ENCODE results near the gene TNPO2.
"Not testable (repeated sequence)": the region's sequence is repeated elsewhere in the genome, so short reads cannot be mapped to it uniquely, and the experiment has no call there.

TNPO2 gene

DNA sequence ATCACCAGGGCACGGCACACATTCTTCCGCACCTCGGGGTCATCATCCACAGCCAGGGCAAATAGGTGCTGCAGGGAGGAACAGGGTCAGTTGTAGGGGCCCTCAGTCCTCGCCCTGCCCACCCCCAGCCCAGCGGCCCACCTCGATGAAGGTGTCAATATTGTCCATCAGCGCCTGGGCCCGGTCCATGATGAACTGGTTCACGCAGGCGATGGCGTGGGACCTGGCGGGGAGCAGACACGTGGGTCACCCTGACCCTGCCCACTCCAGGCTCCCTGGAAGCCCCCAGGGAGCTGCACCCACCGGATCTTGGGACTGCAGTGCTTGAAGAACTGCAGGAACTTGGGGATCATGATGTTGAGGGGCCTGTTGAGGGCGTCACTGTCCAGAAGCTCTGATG lies 8.6 kb downstream of the TNPO2 start:
- Histone ChIP-seq H3K4me3 (ENCODE audit: low read depth, low read length) (no peak overlapping the region), H3K27me3 (no peaks in the 10 kb centered on the region), H3K36me3 (peaks cover 95% of the 10 kb centered on the region), H3K9me3 (no peaks in the 10 kb centered on the region), H3K4me1 (no peaks in the 10 kb centered on the region)
- TF ChIP-seq, protein P1, sequence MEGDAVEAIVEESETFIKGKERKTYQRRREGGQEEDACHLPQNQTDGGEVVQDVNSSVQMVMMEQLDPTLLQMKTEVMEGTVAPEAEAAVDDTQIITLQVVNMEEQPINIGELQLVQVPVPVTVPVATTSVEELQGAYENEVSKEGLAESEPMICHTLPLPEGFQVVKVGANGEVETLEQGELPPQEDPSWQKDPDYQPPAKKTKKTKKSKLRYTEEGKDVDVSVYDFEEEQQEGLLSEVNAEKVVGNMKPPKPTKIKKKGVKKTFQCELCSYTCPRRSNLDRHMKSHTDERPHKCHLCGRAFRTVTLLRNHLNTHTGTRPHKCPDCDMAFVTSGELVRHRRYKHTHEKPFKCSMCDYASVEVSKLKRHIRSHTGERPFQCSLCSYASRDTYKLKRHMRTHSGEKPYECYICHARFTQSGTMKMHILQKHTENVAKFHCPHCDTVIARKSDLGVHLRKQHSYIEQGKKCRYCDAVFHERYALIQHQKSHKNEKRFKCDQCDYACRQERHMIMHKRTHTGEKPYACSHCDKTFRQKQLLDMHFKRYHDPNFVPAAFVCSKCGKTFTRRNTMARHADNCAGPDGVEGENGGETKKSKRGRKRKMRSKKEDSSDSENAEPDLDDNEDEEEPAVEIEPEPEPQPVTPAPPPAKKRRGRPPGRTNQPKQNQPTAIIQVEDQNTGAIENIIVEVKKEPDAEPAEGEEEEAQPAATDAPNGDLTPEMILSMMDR (IDR thresholded peaks at IDR 0.05; ENCODE audit: low read depth, low read length): no peak
- no peak for DNase-seq

DNA sequence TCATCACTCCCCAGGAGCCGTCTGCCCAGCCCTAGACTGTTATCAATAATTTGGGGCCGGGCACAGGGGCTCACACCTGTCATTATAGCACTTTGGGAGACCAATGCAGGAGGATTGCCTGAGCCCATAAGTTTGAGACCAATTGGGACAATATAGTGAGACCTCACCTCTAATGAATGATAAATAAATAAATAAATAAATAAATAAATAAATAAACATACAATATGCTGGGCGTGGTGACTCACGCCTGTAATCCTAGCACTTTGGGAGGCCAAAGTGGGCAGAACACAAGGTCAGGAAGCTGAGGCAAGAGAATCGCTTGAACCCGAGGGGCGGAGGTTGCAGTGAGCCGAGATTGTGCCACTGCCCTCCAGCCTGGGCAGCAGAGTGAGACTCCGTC lies 10.4 kb downstream of the TNPO2 start:
- not testable (repeated sequence) for H3K27me3 ChIP-seq; H3K4me1 ChIP-seq; DNase-seq; H3K9me3 ChIP-seq; H3K4me3 ChIP-seq (ENCODE audit: low read depth, low read length)
- peaks cover 97% of the 10 kb centered on the region for H3K36me3 ChIP-seq

DNA sequence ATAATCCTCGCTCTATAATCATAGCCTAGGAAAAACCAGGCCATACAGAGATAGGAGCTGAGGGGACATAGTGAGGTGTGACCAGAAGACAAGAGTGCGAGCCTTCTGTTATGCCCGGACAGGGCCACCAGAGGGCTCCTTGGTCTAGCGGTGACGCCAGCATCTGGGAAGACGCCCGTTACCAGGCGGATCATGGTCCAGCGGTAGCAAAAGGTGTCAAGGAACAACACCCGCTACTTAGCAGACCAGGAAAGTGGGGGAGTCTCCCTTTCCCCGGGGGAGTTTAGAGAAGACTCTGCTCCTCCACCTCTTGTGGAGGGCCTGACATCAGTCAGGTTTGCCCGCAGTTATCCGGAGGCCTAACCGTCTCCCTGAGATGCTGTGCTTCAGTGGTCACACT lies 11.7 kb downstream of the TNPO2 start:
- not testable (repeated sequence) for DNase-seq; H3K27me3 ChIP-seq; H3K4me3 ChIP-seq (ENCODE audit: low read depth, low read length); H3K4me1 ChIP-seq; H3K9me3 ChIP-seq
- H3K36me3 ChIP-seq: peaks cover 94% of the 10 kb centered on the region

DNA sequence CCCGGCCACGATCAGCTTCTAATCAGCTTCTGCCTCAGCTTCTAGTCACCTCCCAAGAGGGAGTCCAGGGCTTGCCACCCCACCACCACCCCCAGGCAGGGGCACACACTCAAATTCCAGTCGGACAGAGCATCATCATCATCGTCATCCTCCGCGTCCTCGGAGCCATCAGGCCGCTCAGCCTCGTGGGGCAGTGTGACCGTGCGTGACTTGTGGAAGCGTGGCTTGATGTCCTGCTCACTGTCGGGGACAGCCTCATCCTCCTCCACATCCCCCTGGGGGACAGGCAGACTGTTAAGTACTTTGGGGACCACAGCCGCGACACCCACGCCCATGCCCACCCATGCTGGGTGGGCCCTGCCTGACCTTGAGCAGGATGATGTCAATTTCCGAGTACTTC lies 12.5 kb downstream of the TNPO2 start:
- Histone ChIP-seq H3K4me3 (ENCODE audit: low read depth, low read length) (no peak overlapping the region), H3K36me3 (peaks cover 94% of the 10 kb centered on the region), H3K4me1 (no peaks in the 10 kb centered on the region), H3K9me3 (no peaks in the 10 kb centered on the region), H3K27me3 (no peaks in the 10 kb centered on the region)
- DNase-seq: no peak
- TF ChIP-seq, protein P1 (IDR thresholded peaks at IDR 0.05; ENCODE audit: low read depth, low read length): no peak

DNA sequence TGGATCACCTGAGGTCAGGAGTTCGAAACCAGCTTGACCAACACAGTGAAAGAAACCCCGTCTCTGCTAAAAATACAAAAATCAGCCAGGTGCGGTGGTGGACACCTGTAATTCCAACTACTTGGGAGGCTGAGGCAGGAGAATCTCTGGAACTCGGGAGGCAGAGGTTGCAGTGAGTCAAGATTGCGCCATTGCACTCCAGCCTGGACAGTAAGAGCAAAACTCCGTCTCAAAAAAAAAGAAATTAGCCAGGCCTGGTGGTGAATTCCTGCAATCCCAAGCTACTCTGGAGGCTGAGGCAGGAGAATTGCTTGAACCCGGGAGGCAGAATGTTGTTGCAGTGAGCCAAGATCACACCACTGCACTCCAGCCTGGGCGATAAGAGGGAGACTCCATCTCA lies 15.1 kb downstream of the TNPO2 start:
- Histone ChIP-seq H3K27me3 (no peaks in the 10 kb centered on the region), H3K4me1 (no peaks in the 10 kb centered on the region), H3K36me3 (peaks cover 94% of the 10 kb centered on the region), H3K9me3 (no peaks in the 10 kb centered on the region), H3K4me3 (ENCODE audit: low read depth, low read length) (no peak overlapping the region)
- TF ChIP-seq, protein P1 (IDR thresholded peaks at IDR 0.05; ENCODE audit: low read depth, low read length): no peak
- no peak for DNase-seq

DNA sequence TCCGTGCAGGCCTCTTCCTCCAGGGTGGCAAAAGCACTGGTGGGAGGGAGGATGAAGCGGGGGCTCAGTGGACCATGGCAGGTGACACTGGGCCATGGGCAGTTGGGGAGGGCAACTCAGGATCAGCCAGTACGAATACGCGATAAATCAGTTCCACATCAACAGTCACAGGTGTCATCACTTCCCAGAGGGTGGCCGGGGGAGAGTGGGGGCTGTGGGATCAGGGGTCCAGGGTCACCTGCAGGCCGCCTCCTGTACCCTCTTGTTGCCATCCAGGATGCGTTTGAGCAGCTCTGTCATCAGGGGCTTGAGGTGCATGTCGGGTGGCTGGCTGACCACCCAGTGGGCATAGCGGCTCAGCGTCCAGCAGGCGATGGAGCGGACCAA lies 17.4 kb downstream of the TNPO2 start:
- TF ChIP-seq, protein P1 (IDR thresholded peaks at IDR 0.05; ENCODE audit: low read depth, low read length): no peak
- DNase-seq: no peak
- Histone ChIP-seq H3K9me3 (no peaks in the 10 kb centered on the region), H3K4me1 (peaks cover 6% of the 10 kb centered on the region), H3K4me3 (ENCODE audit: low read depth, low read length) (no peak overlapping the region), H3K36me3 (peaks cover 97% of the 10 kb centered on the region), H3K27me3 (no peaks in the 10 kb centered on the region)

DNA sequence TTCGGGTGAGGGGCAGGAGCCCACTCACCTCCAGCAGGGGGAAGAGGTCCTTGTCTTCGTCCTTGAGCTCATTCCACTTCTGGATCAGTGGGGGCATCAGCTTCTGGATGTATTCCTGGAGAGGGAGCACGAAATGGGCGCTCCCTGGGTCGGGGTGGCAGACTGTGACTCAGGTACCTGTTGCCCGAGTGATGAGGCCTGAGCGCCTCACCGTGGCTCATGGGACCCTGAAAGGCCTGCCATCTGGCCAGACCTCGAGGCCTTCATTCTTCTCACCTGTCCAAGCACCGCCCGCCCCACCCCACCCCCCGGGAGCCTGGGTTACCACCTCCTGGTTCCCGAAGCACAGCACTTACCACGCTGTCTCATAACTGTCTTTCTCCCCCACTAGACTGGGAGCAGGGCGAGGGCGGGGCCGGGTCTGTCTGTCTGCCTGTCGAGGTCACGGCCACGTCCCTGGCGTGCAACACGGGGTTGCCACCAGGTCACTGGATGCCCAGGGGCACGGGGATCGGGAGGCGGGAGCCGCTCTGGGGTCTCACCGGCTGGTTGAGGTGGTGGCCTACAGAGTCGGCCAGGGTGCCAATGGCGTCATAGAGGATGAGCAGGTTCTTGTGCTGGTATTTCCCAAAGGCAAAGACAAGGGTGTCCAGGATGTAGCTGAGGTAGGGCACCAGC lies 17.9 kb downstream of the TNPO2 start:
- H3K27me3 ChIP-seq: no peaks in the 10 kb centered on the region
- TF ChIP-seq, protein P1 (IDR thresholded peaks at IDR 0.05; ENCODE audit: low read depth, low read length): no peak
- no peak for DNase-seq
- no peaks in the 10 kb centered on the region for H3K9me3 ChIP-seq
- H3K36me3 ChIP-seq: peaks cover 97% of the 10 kb centered on the region
- H3K4me1 ChIP-seq: peaks cover 6% of the 10 kb centered on the region
- no peak overlapping the region for H3K4me3 ChIP-seq (ENCODE audit: low read depth, low read length)
